Skeletal muscle satellite cell (primary cell): ENCODE data around the gene GRK7.
"Not testable (repeated sequence)": the region's sequence is repeated elsewhere in the genome, so short reads cannot be mapped to it uniquely, and the experiment has no call there.

Experiments
- H3K27me3 ChIP-seq: 2 replicates; pipeline ENCODE4 v1.7.0; 2013; ENCODE audit warnings: low read length; ENCODE audit not compliant: control insufficient read depth, insufficient read depth
- H3K36me3 ChIP-seq: 2 replicates; pipeline ENCODE4 v1.7.0; 2013; ENCODE audit warnings: mild to moderate bottlenecking, control low read depth, low read length; ENCODE audit not compliant: insufficient read depth
- H3K4me1 ChIP-seq: 2 replicates; pipeline ENCODE4 v1.7.0; 2013; ENCODE audit warnings: low read length; ENCODE audit not compliant: control insufficient read depth, insufficient read depth
- H3K4me2 ChIP-seq: 2 replicates; pipeline ENCODE4 v1.7.0; 2013; ENCODE audit warnings: mild to moderate bottlenecking, low read length
- H3K4me3 ChIP-seq: 2 replicates; pipeline ENCODE4 v1.7.0; 2013; ENCODE audit warnings: low read length
- H3K9ac ChIP-seq: 2 replicates; pipeline ENCODE4 v1.7.0; 2013; ENCODE audit warnings: mild to moderate bottlenecking, low read depth, low read length, moderate library complexity
- H3K9me3 ChIP-seq: replicated peaks from 2 replicates; pipeline ENCODE4 v1.7.0; 2013; ENCODE audit warnings: mild to moderate bottlenecking, control low read depth, low read length

GRK7 gene

GRCh38 chr3:141762552-141762951, 656 bp upstream of the GRK7 start:
- not testable (repeated sequence) for H3K27me3 ChIP-seq, H3K9me3 ChIP-seq, H3K9ac ChIP-seq, H3K4me3 ChIP-seq, H3K36me3 ChIP-seq, H3K4me2 ChIP-seq, H3K4me1 ChIP-seq

- Histone ChIP-seq H3K9ac (no peak overlapping the region), H3K36me3 (no peaks in the 10 kb centered on the region), H3K4me3 (no peak overlapping the region), H3K27me3 (no peaks in the 10 kb centered on the region), H3K4me1 (no peaks in the 10 kb centered on the region), H3K4me2 (no peak overlapping the region), H3K9me3 (no peaks in the 10 kb centered on the region)
Observed at GRCh38 chr3:141764045-141764444, 837 bp downstream of the GRK7 start.

- Histone ChIP-seq H3K9me3 (no peaks in the 10 kb centered on the region), H3K27me3 (no peaks in the 10 kb centered on the region), H3K36me3 (no peaks in the 10 kb centered on the region), H3K4me3 (no peak overlapping the region), H3K9ac (no peak overlapping the region), H3K4me2 (no peak overlapping the region), H3K4me1 (no peaks in the 10 kb centered on the region)
Observed at GRCh38 chr3:141764465-141764864, 1.3 kb downstream of the GRK7 start.

GRCh38 chr3:141764986-141765385, 1.8 kb downstream of the GRK7 start:
- Histone ChIP-seq H3K36me3 (no peaks in the 10 kb centered on the region), H3K4me3 (no peak overlapping the region), H3K4me1 (no peaks in the 10 kb centered on the region), H3K27me3 (no peaks in the 10 kb centered on the region), H3K9me3 (no peaks in the 10 kb centered on the region), H3K4me2 (no peak overlapping the region), H3K9ac (no peak overlapping the region)

GRCh38 chr3:141767066-141767465, 3.9 kb downstream of the GRK7 start:
- Histone ChIP-seq H3K4me1 (no peaks in the 10 kb centered on the region), H3K27me3 (no peaks in the 10 kb centered on the region), H3K9ac (no peak overlapping the region), H3K4me3 (no peak overlapping the region), H3K4me2 (no peak overlapping the region), H3K36me3 (no peaks in the 10 kb centered on the region), H3K9me3 (no peaks in the 10 kb centered on the region)

GRCh38 chr3:141769221-141769894, 6.2 kb downstream of the GRK7 start:
- no peaks in the 10 kb centered on the region for H3K9me3 ChIP-seq
- no peaks in the 10 kb centered on the region for H3K4me1 ChIP-seq
- H3K4me3 ChIP-seq = no peak overlapping the region
- no peak overlapping the region for H3K9ac ChIP-seq
- no peaks in the 10 kb centered on the region for H3K36me3 ChIP-seq
- H3K27me3 ChIP-seq = no peaks in the 10 kb centered on the region
- no peak overlapping the region for H3K4me2 ChIP-seq

- Histone ChIP-seq H3K4me2 (no peak overlapping the region), H3K36me3 (no peaks in the 10 kb centered on the region), H3K9ac (no peak overlapping the region), H3K9me3 (no peaks in the 10 kb centered on the region), H3K4me1 (no peaks in the 10 kb centered on the region), H3K27me3 (no peaks in the 10 kb centered on the region), H3K4me3 (no peak overlapping the region)
Observed at GRCh38 chr3:141773676-141774075, 10.5 kb downstream of the GRK7 start.

GRCh38 chr3:141776376-141776775, 13.2 kb downstream of the GRK7 start:
- Histone ChIP-seq H3K36me3 (no peaks in the 10 kb centered on the region), H3K9ac (no peak overlapping the region), H3K9me3 (no peaks in the 10 kb centered on the region), H3K4me3 (no peak overlapping the region), H3K4me1 (no peaks in the 10 kb centered on the region), H3K4me2 (no peak overlapping the region), H3K27me3 (no peaks in the 10 kb centered on the region)

- no peaks in the 10 kb centered on the region for H3K9me3 ChIP-seq
- H3K4me2 ChIP-seq = no peak overlapping the region
- H3K36me3 ChIP-seq = no peaks in the 10 kb centered on the region
- no peak overlapping the region for H3K4me3 ChIP-seq
- no peaks in the 10 kb centered on the region for H3K27me3 ChIP-seq
- no peak overlapping the region for H3K9ac ChIP-seq
- H3K4me1 ChIP-seq = no peaks in the 10 kb centered on the region
Observed at GRCh38 chr3:141776885-141777284, 13.7 kb downstream of the GRK7 start.

- no peak overlapping the region for H3K9ac ChIP-seq
- no peak overlapping the region for H3K4me2 ChIP-seq
- H3K36me3 ChIP-seq = no peaks in the 10 kb centered on the region
- H3K9me3 ChIP-seq = no peaks in the 10 kb centered on the region
- no peak overlapping the region for H3K4me3 ChIP-seq
- H3K27me3 ChIP-seq = no peaks in the 10 kb centered on the region
- no peaks in the 10 kb centered on the region for H3K4me1 ChIP-seq
Observed at GRCh38 chr3:141777957-141778813, 15.0 kb downstream of the GRK7 start.

GRCh38 chr3:141779667-141780066, 16.5 kb downstream of the GRK7 start:
- Histone ChIP-seq H3K36me3 (no peaks in the 10 kb centered on the region), H3K4me3 (no peak overlapping the region), H3K4me1 (no peaks in the 10 kb centered on the region), H3K9me3 (no peaks in the 10 kb centered on the region), H3K4me2 (no peak overlapping the region), H3K27me3 (no peaks in the 10 kb centered on the region), H3K9ac (no peak overlapping the region)
